Activated CD8-positive, alpha-beta memory T cell treated with anti-CD3 and anti-CD28 coated beads, Interleukin-2, amount 10 ng/mL, durations not matched to agents 7 days and 5 days (primary cell): ENCODE measurements around the gene USP8. TPM values are rescaled to one million over a fixed set of nuclear protein-coding genes. Genes with fewer than 3 reads are reported as not detected.

Source experiments
- ATAC-seq: fragments of 150-1000 bp; cut with Tn5 transposase; one replicate; pipeline ENCODE4 v1.10.0; 2021; ENCODE audit warnings: moderate library complexity
- CTCF ChIA-PET: fragments of 350-600 bp; sonication (Branson Sonifier 250); formaldehyde crosslinking; loops from one replicate; lab custom pipeline; 2021; ENCODE audit warnings: antibody characterized with exemption; lab: Charles Lee
- DNase-seq: peaks from one replicate; pipeline ENCODE4 v3.0.0-alpha.2; 2020
- H3K27ac Mint-ChIP-seq: one replicate; pipeline ENCODE4 v1.8.0; 2021; ENCODE audit warnings: mild to moderate bottlenecking, mixed read lengths
- H3K27me3 Mint-ChIP-seq: one replicate; pipeline ENCODE4 v1.8.0; 2021; ENCODE audit warnings: mixed read lengths
- H3K36me3 Mint-ChIP-seq: one replicate; pipeline ENCODE4 v1.8.0; 2021; ENCODE audit warnings: mild to moderate bottlenecking, mixed read lengths
- H3K4me1 Mint-ChIP-seq: one replicate; pipeline ENCODE4 v1.8.0; 2021; ENCODE audit warnings: mixed read lengths
- H3K4me3 Mint-ChIP-seq: one replicate; pipeline ENCODE4 v1.8.0; 2021; ENCODE audit warnings: mild to moderate bottlenecking, moderate library complexity, mixed read lengths
- H3K9me3 Mint-ChIP-seq: one replicate; pipeline ENCODE4 v1.8.0; 2022; ENCODE audit warnings: low read depth, mixed read lengths
- total RNA-seq, 2 experiments: library from RNA; stranded (reverse); gene quantifications; one replicate each; pipeline ENCODE4 v1.2.3, GENCODE V29; 2021

The USP8 gene
- total RNA-seq, 2 experiments from 2014 or later: 54.1 to 58.2 TPM

- no peak overlapping the region for H3K27ac Mint-ChIP-seq
- ATAC-seq: no peak
- no peak for DNase-seq
- no peaks in the 10 kb centered on the region for H3K36me3 Mint-ChIP-seq
- H3K4me1 Mint-ChIP-seq: no peaks in the 10 kb centered on the region
- H3K27me3 Mint-ChIP-seq: no peaks in the 10 kb centered on the region
- H3K9me3 Mint-ChIP-seq: no peaks in the 10 kb centered on the region
- CTCF ChIA-PET: no interaction called here
- no peak overlapping the region for H3K4me3 Mint-ChIP-seq
Observed at GRCh38 chr15:50519740-50520425, 95.7 kb downstream of the USP8 start.

- no peak overlapping the region for H3K27ac Mint-ChIP-seq
- no peaks in the 10 kb centered on the region for H3K4me1 Mint-ChIP-seq
- no peak overlapping the region for H3K4me3 Mint-ChIP-seq
- CTCF ChIA-PET: no interaction called here
- no peaks in the 10 kb centered on the region for H3K36me3 Mint-ChIP-seq
- H3K27me3 Mint-ChIP-seq: no peaks in the 10 kb centered on the region
- DNase-seq: no peak
- no peak for ATAC-seq
- H3K9me3 Mint-ChIP-seq: no peaks in the 10 kb centered on the region
Observed at GRCh38 chr15:50523851-50524251, 99.6 kb downstream of the USP8 start.

DNA sequence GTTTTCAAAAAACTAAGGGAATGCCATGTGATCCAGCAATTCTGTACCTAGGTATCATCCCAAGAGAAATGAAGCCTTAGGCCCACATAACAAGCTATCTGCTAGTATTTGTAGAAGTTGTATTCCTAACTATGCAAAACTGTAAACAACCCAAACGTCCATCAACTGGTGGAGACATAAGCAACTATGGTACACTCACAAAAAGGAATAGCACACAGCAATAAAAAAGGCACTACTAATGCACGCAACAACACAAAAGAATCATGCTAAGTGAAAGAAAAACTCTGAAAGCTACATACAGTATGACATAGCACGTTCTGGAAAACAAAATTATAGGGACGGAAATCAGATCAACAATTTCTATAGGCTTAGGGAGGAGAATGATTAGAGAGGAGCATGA, 107.0 kb downstream of the USP8 start:
- CTCF ChIA-PET: no interaction called here
- Mint-ChIP-seq H3K4me1 (peaks cover 10% of the 10 kb centered on the region), H3K4me3 (no peak overlapping the region), H3K9me3 (no peaks in the 10 kb centered on the region), H3K27ac (no peak overlapping the region), H3K36me3 (no peaks in the 10 kb centered on the region), H3K27me3 (peaks cover 4% of the 10 kb centered on the region)
- ATAC-seq: no peak
- DNase-seq: no peak

DNA sequence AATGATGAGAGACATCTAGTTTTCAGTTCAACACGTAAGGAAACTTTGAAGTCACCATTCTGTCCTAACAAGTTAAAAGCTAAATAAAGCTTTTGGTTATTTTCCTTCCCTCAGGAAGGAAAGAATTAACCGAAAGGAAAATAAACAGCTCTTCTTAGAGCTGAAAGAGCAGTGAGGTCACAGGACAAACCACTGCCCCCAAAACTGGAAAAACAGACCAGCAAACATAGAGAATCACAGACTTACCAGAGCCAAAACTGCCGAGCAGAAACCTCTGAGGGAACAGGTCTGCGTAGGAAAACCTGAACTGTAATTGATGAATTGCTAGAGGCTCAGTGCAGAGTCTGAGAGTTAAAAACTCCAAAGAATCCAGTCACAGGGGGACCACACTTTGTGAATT, 107.6 kb downstream of the USP8 start:
- H3K4me1 Mint-ChIP-seq: peaks cover 10% of the 10 kb centered on the region
- peaks cover 4% of the 10 kb centered on the region for H3K27me3 Mint-ChIP-seq
- no peak overlapping the region for H3K27ac Mint-ChIP-seq
- ATAC-seq (peak; percentile 27), DNase-seq (no peak)
- CTCF ChIA-PET: no interaction called here
- H3K36me3 Mint-ChIP-seq: no peaks in the 10 kb centered on the region
- H3K4me3 Mint-ChIP-seq: no peak overlapping the region
- H3K9me3 Mint-ChIP-seq: no peaks in the 10 kb centered on the region

DNA sequence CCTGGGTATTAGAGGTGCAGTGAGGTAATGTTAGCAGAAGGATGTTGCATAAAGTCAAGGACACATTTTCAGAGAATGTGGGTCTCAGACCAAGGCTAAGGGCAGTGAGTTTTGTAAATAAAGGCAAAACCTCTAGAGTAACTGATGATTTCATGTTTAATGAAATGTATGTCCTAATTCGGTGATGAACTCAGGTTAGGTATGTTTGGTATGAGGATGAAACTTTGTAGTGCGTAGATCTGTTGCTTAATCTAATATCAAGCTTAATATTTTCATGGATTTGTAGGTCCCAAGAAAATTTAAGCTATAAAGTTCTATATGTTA, 118.6 kb downstream of the USP8 start:
- no peak for ATAC-seq
- Mint-ChIP-seq H3K36me3 (no peaks in the 10 kb centered on the region), H3K9me3 (no peaks in the 10 kb centered on the region), H3K4me1 (peaks cover 2% of the 10 kb centered on the region), H3K4me3 (no peak overlapping the region), H3K27me3 (peaks cover 19% of the 10 kb centered on the region), H3K27ac (no peak overlapping the region)
- CTCF ChIA-PET: interaction anchor here (1.0 kb wide), 1 partner anchor 19 kb away, joined by 6 read pairs; no protein-coding TSS in a partner anchor
- no peak for DNase-seq

DNA sequence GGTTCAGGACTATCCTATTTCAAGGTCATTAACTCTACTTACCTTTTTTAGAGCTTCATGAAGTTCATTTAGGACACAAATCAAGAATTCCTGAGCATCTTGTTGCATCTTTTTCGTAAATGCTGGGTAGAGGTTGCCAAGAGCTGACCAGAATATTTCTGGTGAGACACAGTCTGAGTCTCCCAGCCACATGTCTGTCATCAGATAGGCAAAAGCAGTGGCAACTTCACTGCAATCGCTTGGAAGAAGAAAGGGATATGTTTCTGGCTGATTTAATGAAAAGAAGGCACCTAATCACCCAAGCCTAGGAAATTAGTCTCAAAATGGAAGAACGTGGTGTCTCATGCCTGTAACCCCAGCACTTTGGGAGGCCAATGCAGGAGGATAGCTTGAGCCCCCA, 119.4 kb downstream of the USP8 start:
- Mint-ChIP-seq H3K36me3 (no peaks in the 10 kb centered on the region), H3K9me3 (no peaks in the 10 kb centered on the region), H3K27ac (no peak overlapping the region), H3K27me3 (peaks cover 17% of the 10 kb centered on the region), H3K4me1 (peaks cover 2% of the 10 kb centered on the region), H3K4me3 (no peak overlapping the region)
- ATAC-seq: no peak
- CTCF ChIA-PET: interaction anchor here (1.0 kb wide), 1 partner anchor 19 kb away, joined by 6 read pairs; no protein-coding TSS in a partner anchor
- DNase-seq: no peak

DNA sequence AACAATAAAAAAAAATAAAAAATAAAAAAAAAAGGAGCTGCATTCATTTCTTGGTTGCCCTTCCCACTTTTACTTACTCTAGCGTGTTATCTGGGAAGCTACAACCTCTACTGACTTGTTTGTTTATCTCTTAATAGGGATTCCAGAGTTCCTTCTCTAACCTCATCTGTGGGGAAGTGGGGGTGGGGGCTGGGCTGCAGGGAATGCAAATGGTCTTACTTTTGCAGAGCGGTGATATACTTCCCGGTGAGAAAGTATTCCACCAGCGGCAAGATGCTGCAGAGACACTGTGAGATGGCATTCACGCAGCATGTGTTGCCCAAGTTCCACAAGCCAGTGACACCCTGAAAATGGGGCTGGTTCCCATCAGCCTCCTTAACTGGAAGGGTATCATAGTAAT, 120.2 kb downstream of the USP8 start:
- ATAC-seq: no peak
- no peaks in the 10 kb centered on the region for H3K36me3 Mint-ChIP-seq
- CTCF ChIA-PET: interaction anchor here (0.6 kb wide), 1 partner anchor 31 kb away, joined by 5 read pairs; no protein-coding TSS in a partner anchor
- H3K4me3 Mint-ChIP-seq: no peak overlapping the region
- peaks cover 2% of the 10 kb centered on the region for H3K4me1 Mint-ChIP-seq
- H3K27me3 Mint-ChIP-seq: peaks cover 17% of the 10 kb centered on the region
- no peaks in the 10 kb centered on the region for H3K9me3 Mint-ChIP-seq
- DNase-seq: no peak
- H3K27ac Mint-ChIP-seq: no peak overlapping the region

- CTCF ChIA-PET: interaction anchor here (0.6 kb wide), 1 partner anchor 62 kb away, joined by 3 read pairs; no protein-coding TSS in a partner anchor
- H3K27ac Mint-ChIP-seq: no peak within 1 kb of the TSS
- no peaks in the 10 kb centered on the region for H3K9me3 Mint-ChIP-seq
- DNase-seq: no peak
- ATAC-seq: no peak
- H3K27me3 Mint-ChIP-seq: peaks cover 6% of the 10 kb centered on the region
- no peaks in the 10 kb centered on the region for H3K36me3 Mint-ChIP-seq
- H3K4me3 Mint-ChIP-seq: no peak within 1 kb of the TSS
- H3K4me1 Mint-ChIP-seq: peaks cover 2% of the 10 kb centered on the region
Observed at GRCh38 chr15:50546566-50546965, 122.4 kb downstream of the USP8 start, which contains the start of gene USP50. TSS of gene USP50 (minus strand) at chr15:50546666. CDS start at chr15:50546525, 141 bp downstream.

DNA sequence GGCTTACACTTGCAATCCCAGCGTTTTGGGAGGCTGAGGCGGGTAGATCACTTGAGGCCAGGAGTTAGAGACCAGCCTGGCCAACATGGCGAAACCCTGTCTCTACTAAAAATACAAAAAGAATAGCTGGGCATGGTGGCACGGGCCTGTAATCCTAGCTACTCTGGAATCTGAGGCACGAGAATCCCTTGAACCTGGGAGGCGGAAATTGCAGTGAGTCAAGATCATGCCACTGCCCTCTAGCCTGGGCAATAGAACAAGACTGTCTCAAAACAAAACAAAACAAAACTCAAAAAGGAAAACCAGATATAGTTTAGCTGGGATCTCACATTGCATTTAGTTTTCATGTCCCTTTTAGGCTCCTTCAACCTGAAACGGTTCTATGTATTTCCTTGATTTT, 125.1 kb downstream of the USP8 start:
- no peak for DNase-seq
- H3K27ac Mint-ChIP-seq: no peak overlapping the region
- no peak overlapping the region for H3K4me3 Mint-ChIP-seq
- no peaks in the 10 kb centered on the region for H3K27me3 Mint-ChIP-seq
- H3K36me3 Mint-ChIP-seq: no peaks in the 10 kb centered on the region
- H3K4me1 Mint-ChIP-seq: peaks cover 6% of the 10 kb centered on the region
- no peaks in the 10 kb centered on the region for H3K9me3 Mint-ChIP-seq
- CTCF ChIA-PET: no interaction called here
- ATAC-seq: no peak

GRCh38 chr15:50552238-50552637, 128.0 kb downstream of the USP8 start:
- no peak for ATAC-seq
- H3K36me3 Mint-ChIP-seq: peaks cover 14% of the 10 kb centered on the region
- no peak for DNase-seq
- peaks cover 18% of the 10 kb centered on the region for H3K4me1 Mint-ChIP-seq
- no peak overlapping the region for H3K27ac Mint-ChIP-seq
- CTCF ChIA-PET: no interaction called here
- H3K27me3 Mint-ChIP-seq: no peaks in the 10 kb centered on the region
- H3K4me3 Mint-ChIP-seq: no peak overlapping the region
- H3K9me3 Mint-ChIP-seq: no peaks in the 10 kb centered on the region

GRCh38 chr15:50556642-50557371, 132.6 kb downstream of the USP8 start:
- CTCF ChIA-PET: interaction anchor here (1.0 kb wide), 1 partner anchor 12 kb away, joined by 3 read pairs; no protein-coding TSS in a partner anchor
- peaks cover 32% of the 10 kb centered on the region for H3K4me1 Mint-ChIP-seq
- no peak overlapping the region for H3K4me3 Mint-ChIP-seq
- no peaks in the 10 kb centered on the region for H3K9me3 Mint-ChIP-seq
- no peak overlapping the region for H3K27ac Mint-ChIP-seq
- no peaks in the 10 kb centered on the region for H3K27me3 Mint-ChIP-seq
- H3K36me3 Mint-ChIP-seq: peaks cover 30% of the 10 kb centered on the region
- peak; percentile 51 for ATAC-seq
- DNase-seq: no peak

GRCh38 chr15:50558012-50558411, 133.8 kb downstream of the USP8 start:
- H3K36me3 Mint-ChIP-seq: peaks cover 39% of the 10 kb centered on the region
- no peak overlapping the region for H3K4me3 Mint-ChIP-seq
- CTCF ChIA-PET: no interaction called here
- H3K4me1 Mint-ChIP-seq: peaks cover 38% of the 10 kb centered on the region
- no peak for DNase-seq
- no peaks in the 10 kb centered on the region for H3K27me3 Mint-ChIP-seq
- no peaks in the 10 kb centered on the region for H3K9me3 Mint-ChIP-seq
- ATAC-seq: peak; percentile 50
- H3K27ac Mint-ChIP-seq: peak overlapping the region; percentile 36

DNA sequence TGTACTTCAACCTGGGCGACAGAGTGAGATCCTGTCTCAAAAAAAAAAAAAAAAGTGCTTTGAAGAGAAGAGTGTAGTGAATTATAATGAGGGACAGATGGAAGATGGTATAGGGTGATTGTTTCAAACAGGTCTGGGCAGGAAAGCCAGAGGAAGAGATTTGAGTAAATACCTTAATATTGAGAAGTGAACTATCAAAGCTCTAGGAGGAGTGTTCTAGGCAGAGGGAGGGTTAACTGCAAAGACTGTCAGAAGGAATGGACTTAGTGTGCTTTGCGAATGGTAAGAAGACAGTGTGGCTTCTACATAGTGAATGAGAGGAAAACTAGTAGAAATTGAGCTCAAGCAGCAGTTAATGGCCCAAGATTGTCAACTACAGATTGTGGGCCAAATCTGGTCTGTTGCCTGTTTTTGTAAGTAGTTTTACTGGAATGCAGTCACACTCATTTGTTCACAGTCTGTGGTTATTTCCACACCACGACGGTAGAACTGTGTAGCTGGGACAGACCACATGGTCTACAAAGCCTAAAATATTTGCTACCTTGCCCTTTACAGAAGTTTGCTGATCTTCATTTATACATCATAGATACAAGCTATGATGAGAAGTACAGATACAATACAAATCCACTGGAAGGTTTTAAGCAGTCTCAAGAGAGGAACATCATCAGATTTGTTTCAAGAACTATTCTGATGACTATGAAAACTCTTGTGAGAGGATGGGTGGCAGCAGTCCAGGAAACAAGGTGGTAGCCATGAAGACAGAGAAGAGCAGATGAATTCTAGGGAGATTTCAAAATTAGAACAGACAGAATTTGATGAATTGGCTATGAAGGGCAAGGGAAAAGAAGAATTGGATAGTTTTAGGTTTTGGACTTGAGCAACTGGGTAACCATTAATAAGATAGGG, 138.8 kb downstream of the USP8 start:
- Mint-ChIP-seq H3K36me3 (peaks cover 52% of the 10 kb centered on the region), H3K27me3 (no peaks in the 10 kb centered on the region), H3K27ac (peak overlapping the region; percentile 78), H3K4me1 (peaks cover 29% of the 10 kb centered on the region), H3K4me3 (no peak overlapping the region), H3K9me3 (no peaks in the 10 kb centered on the region)
- DNase-seq (peak; percentile 74), ATAC-seq (peak; percentile 81)
- CTCF ChIA-PET: interaction anchor here (0.5 to 1.3 kb wide), 2 partner anchors 10 to 20 kb away, joined by 3 to 6 read pairs; no protein-coding TSS in a partner anchor
